MCF 10A (cell line): Measurements from ENCODE around the gene KIF19. TPM values are rescaled to one million over a fixed set of nuclear protein-coding genes. Genes with fewer than 3 reads are reported as not detected.
A peak's percentile ranks its signal among the peaks of the same experiment; 100 is the strongest.

Experiments used
- BruUV-seq: library from RNA; stranded (reverse); fragments of 400-500 nt; replicated peaks from 2 replicates; lab custom pipeline; 2021; lab: Mats Ljungman, UMichigan
- CTCF ChIA-PET: fragments of 300-600 bp; sonication (Branson Sonifier 250); formaldehyde crosslinking; extraction: SDS; loops from one replicate; lab custom pipeline; 2021; ENCODE audit warnings: antibody characterized with exemption, inconsistent platforms; lab: Yijun Ruan, JAX
- POLR2A ChIA-PET: fragments of 300-600, 350-650 bp; sonication (Branson Sonifier 250); formaldehyde crosslinking; extraction: SDS; loops from one replicate; lab custom pipeline; 2020; ENCODE audit warnings: antibody characterized with exemption, inconsistent platforms; lab: Yijun Ruan, JAX
- DNase-seq: peaks from one replicate; pipeline ENCODE4 v3.0.0-alpha.2; 2018; ENCODE audit not compliant: unreplicated experiment
- H3K27ac Mint-ChIP-seq: one replicate; pipeline ENCODE4 v1.8.0; 2022; ENCODE audit warnings: mild to moderate bottlenecking, low read depth, mixed read lengths; ENCODE audit not compliant: unreplicated experiment
- H3K27me3 Mint-ChIP-seq: one replicate; pipeline ENCODE4 v1.8.0; 2022; ENCODE audit warnings: mixed read lengths; ENCODE audit not compliant: insufficient read depth, unreplicated experiment
- H3K36me3 Mint-ChIP-seq: one replicate; pipeline ENCODE4 v1.8.0; 2022; ENCODE audit warnings: mild to moderate bottlenecking, moderate library complexity, mixed read lengths; ENCODE audit not compliant: insufficient read depth, unreplicated experiment
- H3K4me1 Mint-ChIP-seq: one replicate; pipeline ENCODE4 v1.8.0; 2022; ENCODE audit warnings: mixed read lengths; ENCODE audit not compliant: insufficient read depth, unreplicated experiment
- H3K4me3 Mint-ChIP-seq: one replicate; pipeline ENCODE4 v1.8.0; 2022; ENCODE audit warnings: mild to moderate bottlenecking, moderate library complexity, mixed read lengths; ENCODE audit not compliant: unreplicated experiment
- H3K9me3 Mint-ChIP-seq: one replicate; pipeline ENCODE4 v1.8.0; 2022; ENCODE audit warnings: mixed read lengths; ENCODE audit not compliant: unreplicated experiment
- intact Hi-C: fragments of 100-400 bp; cut with micrococcal nuclease; formaldehyde crosslinking; loops from 2 replicates; pipeline ENCODE4 v1.14.1; 2022
- total RNA-seq: library from RNA; stranded (reverse); gene quantifications from 2 replicates; pipeline ENCODE4 v1.2.3, GENCODE V29; 2022
- TF ChIP-seq, protein P1 (sequence below): fragments of 200-600 bp; IDR thresholded peaks from one replicate; pipeline ENCODE4 v1.8.0; 2022; ENCODE audit warnings: antibody characterized with exemption, mild to moderate bottlenecking; ENCODE audit not compliant: unreplicated experiment

The KIF19 gene
- total RNA-seq, 1 experiment from 2014 or later: not detected

DNA sequence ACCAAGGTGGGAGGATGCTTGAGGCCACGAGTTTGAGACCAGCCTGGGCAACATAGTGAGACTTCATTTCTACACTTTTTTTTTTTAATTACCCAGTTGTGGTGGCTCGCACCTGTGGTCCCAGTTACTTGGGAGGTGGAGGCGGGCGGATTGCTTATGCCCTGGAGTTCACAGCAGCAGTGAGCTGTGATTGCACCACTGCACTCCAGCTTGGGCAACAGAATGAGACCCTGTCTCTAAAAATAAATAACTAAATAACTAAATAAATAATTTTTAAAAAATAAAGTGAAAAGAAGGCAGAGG lies 42.7 kb upstream of the KIF19 start:
- Mint-ChIP-seq H3K27me3 (no peaks in the 10 kb centered on the region), H3K36me3 (no peaks in the 10 kb centered on the region), H3K4me3 (no peak overlapping the region), H3K9me3 (no peaks in the 10 kb centered on the region), H3K4me1 (peaks cover 7% of the 10 kb centered on the region), H3K27ac (no peak overlapping the region)
- DNase-seq: no peak
- BruUV-seq: no TSS peak
- TF ChIP-seq, protein P1, sequence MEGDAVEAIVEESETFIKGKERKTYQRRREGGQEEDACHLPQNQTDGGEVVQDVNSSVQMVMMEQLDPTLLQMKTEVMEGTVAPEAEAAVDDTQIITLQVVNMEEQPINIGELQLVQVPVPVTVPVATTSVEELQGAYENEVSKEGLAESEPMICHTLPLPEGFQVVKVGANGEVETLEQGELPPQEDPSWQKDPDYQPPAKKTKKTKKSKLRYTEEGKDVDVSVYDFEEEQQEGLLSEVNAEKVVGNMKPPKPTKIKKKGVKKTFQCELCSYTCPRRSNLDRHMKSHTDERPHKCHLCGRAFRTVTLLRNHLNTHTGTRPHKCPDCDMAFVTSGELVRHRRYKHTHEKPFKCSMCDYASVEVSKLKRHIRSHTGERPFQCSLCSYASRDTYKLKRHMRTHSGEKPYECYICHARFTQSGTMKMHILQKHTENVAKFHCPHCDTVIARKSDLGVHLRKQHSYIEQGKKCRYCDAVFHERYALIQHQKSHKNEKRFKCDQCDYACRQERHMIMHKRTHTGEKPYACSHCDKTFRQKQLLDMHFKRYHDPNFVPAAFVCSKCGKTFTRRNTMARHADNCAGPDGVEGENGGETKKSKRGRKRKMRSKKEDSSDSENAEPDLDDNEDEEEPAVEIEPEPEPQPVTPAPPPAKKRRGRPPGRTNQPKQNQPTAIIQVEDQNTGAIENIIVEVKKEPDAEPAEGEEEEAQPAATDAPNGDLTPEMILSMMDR: no peak
- CTCF ChIA-PET: interaction anchor here (0.6 to 0.9 kb wide), 2 partner anchors 20 to 75 kb away, joined by 3 to 4 read pairs; no protein-coding TSS in a partner anchor
- POLR2A ChIA-PET: interaction anchor here (0.7 kb wide), 1 partner anchor 148 kb away, joined by 4 read pairs; no protein-coding TSS in a partner anchor
- intact Hi-C loops: loop anchor here (5.0 kb wide), 1 partner anchor 71 kb away; the partner anchor contains the start of gene TTYH2

- DNase-seq: no peak
- H3K4me3 Mint-ChIP-seq: no peak overlapping the region
- no peaks in the 10 kb centered on the region for H3K27me3 Mint-ChIP-seq
- CTCF ChIA-PET: interaction anchor here (0.6 to 1.4 kb wide), 3 partner anchors 9 to 12 kb away, joined by 3 to 4 read pairs (median 3); no protein-coding TSS in a partner anchor
- intact Hi-C loops: no loop called here
- H3K4me1 Mint-ChIP-seq: peaks cover 7% of the 10 kb centered on the region
- no peak overlapping the region for H3K27ac Mint-ChIP-seq
- no TSS peak for BruUV-seq
- TF ChIP-seq, protein P1: no peak
- POLR2A ChIA-PET: interaction anchor here (0.6 to 1.3 kb wide), 3 partner anchors 21 to 455 kb away, joined by 3 to 4 read pairs (median 3); no protein-coding TSS in a partner anchor
- no peaks in the 10 kb centered on the region for H3K9me3 Mint-ChIP-seq
- no peaks in the 10 kb centered on the region for H3K36me3 Mint-ChIP-seq
These were observed 38.9 kb upstream of the KIF19 start for GRCh38 chr17:74287031-74287602.

DNA sequence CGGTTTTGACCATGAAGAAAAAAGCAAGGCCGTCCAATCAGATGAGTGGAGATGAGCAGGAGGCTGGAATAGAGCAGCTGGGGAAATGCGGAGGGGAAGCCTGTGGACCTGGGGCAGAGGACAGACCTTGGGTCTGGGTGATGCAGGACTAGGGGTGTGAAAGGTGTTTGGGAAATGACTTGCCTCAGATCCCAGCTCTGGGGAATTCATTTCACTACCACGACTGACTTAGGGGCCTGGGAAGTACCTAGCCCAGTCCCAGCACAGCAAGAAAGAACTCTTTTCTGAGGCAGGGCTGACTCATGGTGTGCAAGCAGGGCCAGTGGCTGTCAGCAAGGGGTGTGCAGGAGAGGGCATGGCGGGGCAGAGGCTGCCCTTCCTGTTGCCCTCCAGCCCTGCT lies 37.2 kb upstream of the KIF19 start:
- H3K36me3 Mint-ChIP-seq: no peaks in the 10 kb centered on the region
- no peak for DNase-seq
- H3K27ac Mint-ChIP-seq: peak overlapping the region; percentile 5
- no peaks in the 10 kb centered on the region for H3K27me3 Mint-ChIP-seq
- intact Hi-C loops: no loop called here
- POLR2A ChIA-PET: no interaction called here
- H3K4me3 Mint-ChIP-seq: no peak overlapping the region
- no peaks in the 10 kb centered on the region for H3K9me3 Mint-ChIP-seq
- CTCF ChIA-PET: interaction anchor here (0.6 kb wide), 1 partner anchor 1215 kb away, joined by 3 read pairs; no protein-coding TSS in a partner anchor
- TF ChIP-seq, protein P1: no peak
- BruUV-seq: no TSS peak
- no peaks in the 10 kb centered on the region for H3K4me1 Mint-ChIP-seq

- H3K4me3 Mint-ChIP-seq: no peak overlapping the region
- H3K9me3 Mint-ChIP-seq: no peaks in the 10 kb centered on the region
- no peaks in the 10 kb centered on the region for H3K4me1 Mint-ChIP-seq
- ChIA-PET CTCF (no interaction called here), POLR2A (no interaction called here)
- intact Hi-C loops: no loop called here
- no peak for DNase-seq
- no peaks in the 10 kb centered on the region for H3K27me3 Mint-ChIP-seq
- no TSS peak for BruUV-seq
- TF ChIP-seq, protein P1: no peak
- no peak overlapping the region for H3K27ac Mint-ChIP-seq
- H3K36me3 Mint-ChIP-seq: no peaks in the 10 kb centered on the region
These were observed 36.3 kb upstream of the KIF19 start for GRCh38 chr17:74289688-74290087.
